Bronchial epithelial cell (primary cell): ENCODE data around the gene LSAMP. TPM values are rescaled to one million over a fixed set of nuclear protein-coding genes. Genes with fewer than 3 reads are reported as not detected.

Experiments
- DNase-seq: peaks from one replicate; pipeline ENCODE4 v3.0.0-alpha.2; 2010; ENCODE audit warnings: low read depth
- FAIRE-seq: peaks from 2 replicates; lab custom pipeline; 2011; peaks lifted over from hg19 to GRCh38; lab: Jason Lieb, UNC
- H3K27me3 ChIP-seq: 2 replicates; pipeline ENCODE4 v1.5.1; 2011; ENCODE audit warnings: low read length; ENCODE audit not compliant: control insufficient read depth, insufficient read depth
- H3K36me3 ChIP-seq: 2 replicates; pipeline ENCODE4 v1.5.1; 2011; ENCODE audit warnings: low read length; ENCODE audit not compliant: control insufficient read depth, insufficient read depth
- H3K4me3 ChIP-seq: 2 replicates; pipeline ENCODE4 v1.5.1; 2011; ENCODE audit warnings: mild to moderate bottlenecking, low read depth, low read length, control low read depth
- CTCF ChIP-seq: IDR thresholded peaks from 2 replicates; pipeline ENCODE4 v1.5.1; 2011; ENCODE audit warnings: mild to moderate bottlenecking, moderate library complexity, low read length, control low read depth, inconsistent platforms; ENCODE audit not compliant: insufficient read depth, severe bottlenecking
- total RNA-seq: library from RNA; depleted of rRNA; stranded (reverse); fragments of >200 nt; gene quantifications from 2 replicates; pipeline ENCODE4 v1.2.1, GENCODE V29; 2014

LSAMP gene
- total RNA-seq, 1 donor from 2014 or later: 0.26 TPM

GRCh38 chr3:115843206-115843605 is 602.1 kb downstream of the LSAMP start:
- no peak for TF ChIP-seq CTCF
- Histone ChIP-seq H3K27me3 (no peaks in the 10 kb centered on the region), H3K36me3 (no peaks in the 10 kb centered on the region), H3K4me3 (no peak overlapping the region)
- FAIRE-seq: no peak
- DNase-seq: no peak

GRCh38 chr3:115839246-115839645 is 606.0 kb downstream of the LSAMP start:
- Histone ChIP-seq H3K27me3 (no peaks in the 10 kb centered on the region), H3K36me3 (no peaks in the 10 kb centered on the region), H3K4me3 (no peak overlapping the region)
- no peak for TF ChIP-seq CTCF
- FAIRE-seq (no peak), DNase-seq (no peak)

GRCh38 chr3:115838786-115839185 is 606.5 kb downstream of the LSAMP start:
- no peak overlapping the region for H3K4me3 ChIP-seq
- TF ChIP-seq CTCF: no peak
- no peaks in the 10 kb centered on the region for H3K27me3 ChIP-seq
- no peaks in the 10 kb centered on the region for H3K36me3 ChIP-seq
- FAIRE-seq (no peak), DNase-seq (no peak)

- peak; percentile 58 for TF ChIP-seq CTCF
- Histone ChIP-seq H3K4me3 (no peak overlapping the region), H3K36me3 (no peaks in the 10 kb centered on the region), H3K27me3 (no peaks in the 10 kb centered on the region)
- peak; percentile 41 for DNase-seq
- FAIRE-seq: no peak
Observed at GRCh38 chr3:115836944-115837343, 608.3 kb downstream of the LSAMP start.

- TF ChIP-seq CTCF: no peak
- FAIRE-seq: no peak
- H3K36me3 ChIP-seq: no peaks in the 10 kb centered on the region
- no peaks in the 10 kb centered on the region for H3K27me3 ChIP-seq
- H3K4me3 ChIP-seq: no peak overlapping the region
- no peak for DNase-seq
Observed at GRCh38 chr3:115835946-115836345, 609.3 kb downstream of the LSAMP start.

- H3K36me3 ChIP-seq: no peaks in the 10 kb centered on the region
- no peak for TF ChIP-seq CTCF
- no peak for FAIRE-seq
- H3K4me3 ChIP-seq: no peak overlapping the region
- peak; percentile 79 for DNase-seq
- H3K27me3 ChIP-seq: no peaks in the 10 kb centered on the region
Observed at GRCh38 chr3:115834068-115834467, 611.2 kb downstream of the LSAMP start.
